ENCODE measurements around the gene EPB41L1.

The EPB41L1 gene

GRCh38 chr20:36120241-36120640 lies 34.3 kb upstream of the EPB41L1 start:
- Mint-ChIP-seq H3K27me3 (ENCODE audit: low read depth, poor library complexity) (peaks cover 34% of the 10 kb centered on the region), H3K27ac (no peak overlapping the region), H3K4me3 (no peak overlapping the region), H3K9me3 (no peaks in the 10 kb centered on the region), H3K4me1 (no peaks in the 10 kb centered on the region), H3K36me3 (ENCODE audit: low read depth) (no peaks in the 10 kb centered on the region)
- TF ChIP-seq CTCF (IDR thresholded peaks at IDR 0.05) = no peak
- no peak for DNase-seq

DNA sequence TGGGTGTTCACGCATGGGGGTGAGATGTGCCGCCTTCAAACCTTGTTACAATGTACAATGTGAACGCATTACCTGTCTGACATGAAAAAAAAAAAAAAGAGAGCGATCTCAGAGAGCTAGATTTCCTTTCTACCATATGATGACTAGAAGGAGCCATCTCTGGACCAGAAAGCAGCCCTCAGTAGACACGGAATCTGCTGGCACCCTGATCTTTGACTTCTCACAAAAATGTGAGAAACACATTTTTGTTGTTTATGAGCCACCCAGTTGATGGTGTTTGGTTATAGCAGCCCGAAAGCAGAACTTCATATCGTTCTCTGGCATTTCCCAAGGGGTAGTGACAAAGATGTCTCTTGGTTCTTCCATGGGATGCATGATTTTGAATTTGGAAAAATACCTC lies 33.5 kb upstream of the EPB41L1 start:
- Mint-ChIP-seq H3K4me1 (no peaks in the 10 kb centered on the region), H3K4me3 (no peak overlapping the region), H3K27me3 (ENCODE audit: low read depth, poor library complexity) (peaks cover 26% of the 10 kb centered on the region), H3K9me3 (no peaks in the 10 kb centered on the region), H3K27ac (no peak overlapping the region), H3K36me3 (ENCODE audit: low read depth) (no peaks in the 10 kb centered on the region)
- no peak for TF ChIP-seq CTCF (IDR thresholded peaks at IDR 0.05)
- DNase-seq = no peak

DNA sequence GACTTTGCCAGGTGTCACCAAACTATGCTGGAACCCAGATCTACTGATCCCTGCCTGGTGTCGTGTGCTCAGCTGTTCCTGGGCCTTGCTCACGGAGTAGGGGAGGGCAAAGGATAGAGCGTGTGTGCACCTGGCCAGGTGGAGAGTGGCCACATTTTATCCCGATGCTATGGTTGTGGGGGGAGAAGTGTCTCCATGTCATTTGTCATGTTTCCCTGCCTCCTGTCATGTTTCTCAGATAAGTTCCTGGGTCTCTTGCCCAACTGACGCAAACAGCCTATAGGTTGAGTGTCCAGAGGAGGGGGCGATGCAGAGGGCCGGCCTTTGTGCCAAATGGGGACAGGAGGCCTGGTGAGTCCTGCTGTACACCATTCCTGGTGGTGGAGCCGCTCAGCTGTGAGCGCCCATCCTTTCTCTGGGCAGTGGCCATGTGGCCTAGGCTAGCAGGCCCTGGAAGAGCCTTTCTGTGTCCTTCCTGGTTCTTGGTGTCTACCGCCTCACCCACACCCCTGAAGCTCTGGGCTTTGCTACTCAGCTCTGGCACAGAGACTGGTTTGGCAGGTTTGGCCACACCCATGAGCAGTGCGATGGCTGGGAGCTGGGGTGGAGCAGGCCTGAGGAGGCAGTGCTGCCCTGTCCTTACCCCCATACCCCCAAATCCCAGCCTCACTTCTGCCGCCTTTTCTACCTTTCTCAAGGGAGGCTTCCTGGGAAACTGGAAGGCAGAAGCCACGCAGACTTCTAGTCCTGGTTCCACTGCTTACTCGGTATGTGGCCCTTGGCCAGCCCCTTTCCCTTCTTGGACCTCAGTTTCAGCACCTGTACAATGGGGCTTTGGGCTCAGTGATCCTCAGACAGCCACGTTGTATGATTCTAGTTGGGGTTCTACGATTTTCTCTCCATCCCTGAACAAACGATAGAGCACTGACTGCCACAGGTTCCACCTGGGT lies 32.3 kb upstream of the EPB41L1 start:
- no peak for DNase-seq
- Mint-ChIP-seq H3K36me3 (ENCODE audit: low read depth) (no peaks in the 10 kb centered on the region), H3K9me3 (no peaks in the 10 kb centered on the region), H3K27ac (no peak overlapping the region), H3K4me3 (no peak overlapping the region), H3K4me1 (no peaks in the 10 kb centered on the region), H3K27me3 (ENCODE audit: low read depth, poor library complexity) (peaks cover 19% of the 10 kb centered on the region)
- TF ChIP-seq CTCF (IDR thresholded peaks at IDR 0.05) = no peak

GRCh38 chr20:36122931-36123288 lies 31.6 kb upstream of the EPB41L1 start:
- H3K9me3 Mint-ChIP-seq = no peaks in the 10 kb centered on the region
- no peak for TF ChIP-seq CTCF (IDR thresholded peaks at IDR 0.05)
- H3K4me1 Mint-ChIP-seq = peaks cover 6% of the 10 kb centered on the region
- peaks cover 14% of the 10 kb centered on the region for H3K27me3 Mint-ChIP-seq (ENCODE audit: low read depth, poor library complexity)
- no peak overlapping the region for H3K27ac Mint-ChIP-seq
- H3K4me3 Mint-ChIP-seq = no peak overlapping the region
- no peak for DNase-seq
- H3K36me3 Mint-ChIP-seq (ENCODE audit: low read depth) = no peaks in the 10 kb centered on the region

GRCh38 chr20:36125097-36125496 lies 29.4 kb upstream of the EPB41L1 start:
- Mint-ChIP-seq H3K4me3 (no peak overlapping the region), H3K9me3 (no peaks in the 10 kb centered on the region), H3K4me1 (peaks cover 20% of the 10 kb centered on the region), H3K36me3 (ENCODE audit: low read depth) (no peaks in the 10 kb centered on the region), H3K27me3 (ENCODE audit: low read depth, poor library complexity) (peaks cover 9% of the 10 kb centered on the region), H3K27ac (no peak overlapping the region)
- no peak for DNase-seq
- TF ChIP-seq CTCF (IDR thresholded peaks at IDR 0.05) = no peak

All from nephron progenitor cell (in vitro differentiated cells).